CD1c-positive myeloid dendritic cell (primary cell): ENCODE measurements around the gene GPC1.
"Not testable (repeated sequence)": the region's sequence is repeated elsewhere in the genome, so short reads cannot be mapped to it uniquely, and the experiment has no call there.

Experiments
- DNase-seq: peaks from one replicate; pipeline ENCODE4 v3.0.0-alpha.2; 2016; ENCODE audit errors: extremely low spot score

Gene GPC1

DNA sequence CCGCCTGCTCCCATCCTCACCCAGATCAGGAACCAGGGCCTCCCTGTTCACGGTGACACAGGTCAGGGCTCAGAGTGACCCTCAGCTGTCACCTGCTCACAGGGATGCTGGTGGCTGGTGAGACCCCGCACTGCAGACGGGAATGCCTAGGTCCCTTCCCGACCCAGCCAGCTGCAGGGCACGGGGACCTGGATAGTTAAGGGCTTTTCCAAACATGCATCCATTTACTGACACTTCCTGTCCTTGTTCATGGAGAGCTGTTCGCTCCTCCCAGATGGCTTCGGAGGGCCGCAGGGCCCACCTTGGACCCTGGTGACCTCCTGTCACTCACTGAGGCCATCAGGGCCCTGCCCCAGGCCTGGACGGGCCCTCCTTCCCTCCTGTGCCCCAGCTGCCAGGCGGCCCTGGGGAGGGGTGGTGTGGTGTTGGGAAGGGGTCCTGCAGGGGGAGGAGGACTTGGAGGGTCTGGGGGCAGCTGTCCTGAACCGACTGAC, 31.7 kb downstream of the GPC1 start:
- DNase-seq: no peak

DNA sequence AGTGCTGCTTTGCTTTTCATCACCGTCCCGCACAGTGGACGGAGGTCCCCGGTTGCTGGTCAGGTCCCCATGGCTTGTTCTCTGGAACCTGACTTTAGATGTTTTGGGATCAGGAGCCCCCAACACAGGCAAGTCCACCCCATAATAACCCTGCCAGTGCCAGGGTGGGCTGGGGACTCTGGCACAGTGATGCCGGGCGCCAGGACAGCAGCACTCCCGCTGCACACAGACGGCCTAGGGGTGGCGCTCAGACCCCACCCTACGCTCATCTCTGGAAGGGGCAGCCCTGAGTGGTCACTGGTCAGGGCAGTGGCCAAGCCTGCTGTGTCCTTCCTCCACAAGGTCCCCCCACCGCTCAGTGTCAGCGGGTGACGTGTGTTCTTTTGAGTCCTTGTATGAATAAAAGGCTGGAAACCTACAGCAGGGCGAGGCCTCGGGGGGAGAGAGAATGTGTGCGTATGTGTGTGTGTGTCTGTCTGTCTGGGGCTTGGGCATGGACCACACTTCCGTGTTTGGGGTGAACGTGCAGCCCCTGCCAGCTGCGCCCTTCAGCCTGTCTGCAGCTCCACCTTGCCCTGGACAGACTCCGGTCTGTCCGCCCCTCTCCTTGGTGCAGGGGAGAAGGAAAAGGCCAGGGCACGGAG, 32.3 kb downstream of the GPC1 start:
- no peak for DNase-seq

DNA sequence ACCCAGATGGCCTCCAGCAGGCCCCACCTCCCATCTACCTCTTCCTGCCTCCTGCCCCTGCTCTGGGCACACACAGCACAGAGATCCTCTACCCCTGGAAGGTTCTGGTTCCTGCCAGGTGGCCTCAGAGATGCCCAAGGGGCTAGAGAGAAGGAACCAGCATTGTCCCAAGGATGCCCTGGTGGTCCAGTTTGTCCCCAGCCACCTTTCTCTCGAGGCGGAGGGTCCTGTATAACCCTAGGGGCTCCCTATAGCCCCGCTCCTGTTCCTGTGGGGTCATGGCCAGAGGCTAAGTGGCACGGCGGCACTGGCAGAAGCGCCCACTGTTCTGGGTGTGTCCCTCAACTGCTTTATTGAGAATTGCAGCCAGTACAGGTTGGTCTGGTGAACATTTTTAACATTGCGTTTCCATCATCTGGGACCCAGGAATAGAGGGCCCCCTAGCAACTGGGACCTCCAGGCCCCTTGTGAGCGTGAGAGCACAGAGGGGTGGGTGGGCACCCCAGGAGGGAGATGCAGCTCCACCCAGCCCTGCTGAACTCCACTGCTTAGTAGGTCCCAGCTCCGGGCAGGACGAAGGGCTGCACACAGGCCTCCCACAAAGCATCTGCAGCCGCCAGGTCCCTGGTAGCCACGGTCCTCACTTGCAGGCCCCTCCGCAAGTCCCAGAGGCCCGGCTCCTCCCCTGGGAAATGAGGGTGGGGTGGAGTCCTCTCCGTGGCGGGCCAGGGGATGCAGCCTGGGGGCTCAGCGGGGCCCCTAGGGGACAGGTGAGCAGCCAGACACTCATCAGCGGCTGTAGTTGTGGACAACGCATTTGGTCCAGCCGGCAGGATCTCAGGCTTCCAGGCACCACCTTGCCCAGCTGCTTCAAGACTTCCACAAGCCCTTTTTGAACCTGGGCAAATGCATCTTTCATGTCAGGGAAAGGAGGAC, 33.1 kb downstream of the GPC1 start:
- no peak for DNase-seq

DNA sequence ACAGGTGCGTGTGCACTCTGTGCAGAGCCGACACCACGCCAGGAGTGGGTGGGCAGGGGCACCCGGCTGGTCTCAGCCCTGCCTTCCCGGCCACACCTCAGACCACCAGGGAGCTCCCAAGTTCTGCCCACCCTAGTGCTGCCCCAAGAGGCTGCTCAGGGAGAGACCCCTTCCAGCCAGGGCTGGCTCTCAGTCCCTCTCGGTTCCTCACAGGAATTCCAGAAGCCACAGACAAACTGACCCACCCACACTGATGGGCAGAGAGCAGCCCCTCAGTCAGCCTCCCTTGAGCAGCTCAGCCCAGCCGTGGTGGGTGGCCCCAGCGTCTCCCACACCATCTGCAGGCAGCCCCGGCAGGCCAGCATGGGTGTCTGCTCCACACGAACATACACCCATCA, 33.8 kb downstream of the GPC1 start:
- no peak for DNase-seq

DNA sequence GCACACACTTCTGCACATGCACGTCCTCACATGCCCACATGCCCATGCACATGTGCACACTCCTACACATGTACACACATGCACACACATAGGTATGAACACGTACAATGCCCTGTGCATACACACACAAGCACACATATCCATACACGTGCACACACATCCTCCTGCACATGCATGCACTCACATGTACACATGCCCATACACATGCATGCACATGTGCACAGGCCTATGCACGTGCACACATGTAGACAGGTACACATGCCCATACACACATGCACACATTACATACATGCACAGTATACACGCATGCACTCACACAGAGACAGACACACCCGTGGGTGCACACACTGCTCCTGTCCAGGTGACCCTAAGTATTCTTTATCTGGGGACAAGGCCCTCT, 34.3 kb downstream of the GPC1 start:
- DNase-seq: no peak

DNA sequence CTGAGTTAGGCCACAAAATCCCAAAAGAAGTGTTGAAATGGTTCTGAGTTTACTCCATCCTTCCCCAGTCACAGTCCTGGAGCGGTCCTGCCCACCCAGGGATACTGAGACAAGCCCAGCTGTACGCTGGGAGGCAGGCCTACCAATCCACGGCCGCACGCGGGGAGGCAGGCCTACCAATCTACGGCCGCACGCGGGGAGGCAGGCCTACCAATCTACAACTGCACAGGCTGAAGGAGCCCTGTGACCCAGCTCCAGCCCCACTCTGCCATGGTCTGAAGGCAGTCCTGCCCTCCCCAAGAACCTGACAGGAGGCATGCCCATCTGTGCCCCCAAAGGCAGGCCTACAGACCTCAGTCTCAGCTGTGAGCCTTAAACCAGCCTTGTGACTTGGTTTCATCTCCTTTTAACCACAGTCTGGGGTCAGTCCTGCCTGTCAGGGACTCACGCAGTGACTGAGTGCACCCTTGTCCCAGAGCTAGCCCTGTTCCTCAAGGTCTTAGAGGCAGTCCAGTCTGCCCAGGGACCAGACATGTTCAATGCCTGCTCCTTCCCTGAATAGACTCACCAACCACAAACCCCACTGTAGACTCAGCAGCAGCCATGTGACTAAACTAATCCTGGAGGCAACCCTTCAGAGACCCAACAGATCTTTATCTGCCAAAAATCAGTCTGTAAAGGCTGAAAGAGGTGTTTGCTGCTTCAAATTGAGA, 36.8 kb downstream of the GPC1 start:
- no peak for DNase-seq

DNA sequence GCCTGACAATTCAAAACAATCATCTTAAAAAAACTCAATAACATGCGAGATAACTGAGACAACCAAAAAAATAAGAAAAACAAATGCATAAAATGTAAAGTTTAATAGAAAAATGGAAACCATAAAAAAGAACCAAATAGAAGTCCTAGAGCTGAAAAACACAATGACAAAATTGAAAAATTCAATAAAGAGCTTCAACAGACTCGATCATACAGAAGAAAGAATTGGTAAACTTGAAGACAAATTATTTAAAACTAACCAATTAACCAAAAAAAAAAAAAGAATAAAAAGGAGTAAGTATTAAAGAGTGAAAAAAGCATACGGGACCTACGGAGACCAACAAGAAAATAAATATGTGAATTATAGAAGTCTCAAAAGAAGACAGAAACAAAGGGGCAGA, 37.7 kb downstream of the GPC1 start:
- no peak for DNase-seq

DNA sequence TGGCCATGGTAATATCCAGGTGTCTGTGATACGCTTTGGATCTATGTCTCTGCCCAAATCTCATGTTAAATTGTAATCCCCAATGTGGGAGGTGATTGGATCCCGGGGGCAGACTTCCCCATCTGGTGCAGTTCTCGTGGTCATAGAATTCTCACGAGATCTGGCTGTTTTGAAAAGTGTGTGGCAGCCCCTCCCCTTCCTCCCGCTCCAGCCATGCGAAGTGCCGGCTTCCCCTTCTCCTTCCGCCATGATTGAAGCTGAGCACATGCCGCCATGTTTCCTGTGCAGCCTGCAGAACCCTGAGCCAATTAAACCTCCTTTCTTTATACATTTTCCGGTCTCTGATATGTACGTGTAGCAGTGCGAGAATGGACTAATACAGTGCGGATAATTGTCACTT, 42.5 kb downstream of the GPC1 start:
- no peak for DNase-seq

DNA sequence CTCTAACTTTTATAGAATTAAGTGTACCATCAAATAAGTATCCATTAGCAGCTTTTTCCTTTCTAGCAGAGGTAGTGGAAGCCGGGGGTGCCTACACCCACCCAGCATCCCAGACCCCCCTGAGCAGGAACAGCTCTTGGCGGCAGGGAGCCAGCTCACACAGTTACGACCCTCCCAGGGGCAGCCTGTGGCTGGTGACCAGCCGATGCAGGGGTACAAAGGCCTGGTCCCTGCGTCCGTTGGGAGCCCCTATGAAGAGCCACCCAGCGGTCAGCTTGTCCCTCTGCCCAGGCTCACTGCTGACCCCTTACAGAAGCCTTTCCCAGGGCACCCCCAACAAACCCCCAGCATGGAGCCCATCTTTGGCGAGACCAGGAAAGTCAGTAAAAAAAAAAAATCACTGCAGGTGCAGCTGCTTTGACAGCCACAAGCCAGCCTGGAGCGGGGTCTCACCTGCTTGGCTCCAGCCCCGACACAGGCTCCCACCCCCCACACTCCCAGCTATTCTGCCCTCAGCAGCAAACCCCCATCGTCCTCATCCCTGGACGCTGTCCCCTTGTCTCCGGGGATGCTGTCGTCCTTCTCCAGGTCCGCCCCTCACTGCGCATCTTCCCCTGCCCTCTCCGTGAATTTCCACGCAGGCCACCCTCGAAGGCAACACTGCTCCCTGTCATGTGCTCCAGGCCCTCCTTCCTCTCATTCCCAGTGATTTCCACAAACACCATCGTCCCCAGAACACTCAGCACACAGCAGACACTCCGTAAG, 43.1 kb downstream of the GPC1 start:
- DNase-seq: no peak

DNA sequence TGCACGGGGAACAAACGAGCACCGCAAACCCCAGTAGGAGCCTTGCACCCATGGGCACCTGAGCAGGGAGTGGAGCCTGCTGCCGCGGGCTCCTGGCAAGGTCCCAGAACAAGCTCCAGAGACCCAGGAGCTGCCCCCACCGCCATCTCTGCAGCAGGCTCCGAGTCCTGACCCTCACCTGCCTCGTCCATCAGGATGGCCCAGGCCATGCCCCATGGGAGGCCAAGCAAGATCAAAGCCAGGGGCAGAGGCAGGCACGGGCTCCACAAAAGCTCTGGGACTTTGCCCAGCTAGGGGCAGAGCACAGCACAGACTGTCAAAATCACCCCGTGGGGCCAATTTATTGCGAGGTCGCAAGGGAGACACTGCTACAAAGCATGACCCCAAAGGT, 43.6 kb downstream of the GPC1 start:
- no peak for DNase-seq

DNA sequence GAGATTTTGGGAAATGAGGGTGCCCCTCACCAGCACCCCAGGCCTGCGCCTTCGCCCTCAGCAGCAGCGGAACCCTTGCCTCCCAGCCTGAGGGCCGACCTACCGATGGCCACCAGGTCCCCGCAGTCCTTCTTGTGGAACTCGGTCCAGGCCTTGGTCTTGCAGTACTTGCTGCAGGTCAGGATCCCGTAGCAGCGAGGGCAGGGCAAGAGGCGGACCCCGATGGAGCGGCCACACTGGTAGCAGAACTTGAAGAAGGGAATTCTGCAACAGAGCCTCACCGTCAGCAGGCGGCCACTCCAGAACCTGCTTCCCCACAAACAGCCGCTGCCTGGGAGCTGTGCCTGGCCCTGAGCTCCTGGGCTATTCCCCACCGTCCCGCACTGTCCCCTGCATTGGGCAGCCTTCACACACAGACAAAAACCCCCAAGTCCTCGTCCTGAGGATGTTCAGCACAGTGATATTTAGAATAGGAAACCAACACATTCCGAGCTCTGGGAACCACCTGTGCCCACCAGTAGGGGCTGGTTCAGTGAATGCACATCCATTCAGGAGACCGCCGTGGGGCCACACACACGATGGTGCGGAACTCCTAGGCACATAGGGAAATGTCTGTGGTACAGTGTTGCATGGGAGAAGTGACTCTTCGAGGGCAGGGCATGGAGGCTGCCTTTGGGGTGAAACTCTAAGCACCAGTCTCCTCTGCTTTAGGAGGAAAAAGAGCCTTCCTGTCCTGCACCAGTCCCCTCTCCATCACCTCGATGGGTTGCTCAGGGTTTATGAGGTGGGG, 45.6 kb downstream of the GPC1 start:
- DNase-seq: no peak

DNA sequence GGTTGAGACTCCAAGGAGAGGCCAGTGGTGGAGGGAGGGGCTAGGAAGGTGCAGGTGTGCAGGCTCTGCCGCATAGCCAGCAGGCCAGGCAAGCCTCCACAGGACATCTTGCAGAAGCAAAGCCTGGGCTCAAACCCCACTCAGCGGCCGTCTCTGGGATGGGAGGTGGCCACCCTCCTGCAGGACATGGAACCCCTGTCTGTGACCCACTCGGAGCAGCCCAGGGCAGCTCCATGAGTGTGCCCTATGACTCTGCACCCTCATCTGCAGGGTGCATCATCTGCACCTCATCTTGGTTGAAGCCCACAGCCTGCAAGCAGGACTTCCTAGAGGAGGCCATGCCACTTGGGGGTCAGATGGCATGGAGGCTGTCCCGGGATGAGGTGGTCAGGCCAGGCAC, 46.3 kb downstream of the GPC1 start:
- DNase-seq: no peak

DNA sequence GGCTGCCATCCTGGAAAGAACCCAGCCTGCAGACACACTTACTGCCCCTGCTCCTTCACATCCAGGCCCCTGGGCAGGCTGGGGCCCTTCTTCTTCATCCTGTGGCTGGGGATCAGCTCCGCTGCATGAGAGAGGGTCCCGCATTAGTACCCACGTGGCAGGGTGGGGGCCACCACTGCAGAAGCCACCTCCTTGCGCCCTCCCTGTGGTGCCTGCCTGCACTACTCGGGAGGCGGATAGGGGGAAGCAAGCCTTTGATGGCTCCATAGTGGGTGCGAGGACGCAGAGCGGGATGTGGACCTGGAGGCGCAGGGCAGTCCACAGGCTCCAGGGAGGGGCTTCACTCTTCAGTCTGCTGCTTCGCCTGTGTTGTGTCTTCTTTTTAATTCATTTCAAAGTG, 46.7 kb downstream of the GPC1 start:
- no peak for DNase-seq

DNA sequence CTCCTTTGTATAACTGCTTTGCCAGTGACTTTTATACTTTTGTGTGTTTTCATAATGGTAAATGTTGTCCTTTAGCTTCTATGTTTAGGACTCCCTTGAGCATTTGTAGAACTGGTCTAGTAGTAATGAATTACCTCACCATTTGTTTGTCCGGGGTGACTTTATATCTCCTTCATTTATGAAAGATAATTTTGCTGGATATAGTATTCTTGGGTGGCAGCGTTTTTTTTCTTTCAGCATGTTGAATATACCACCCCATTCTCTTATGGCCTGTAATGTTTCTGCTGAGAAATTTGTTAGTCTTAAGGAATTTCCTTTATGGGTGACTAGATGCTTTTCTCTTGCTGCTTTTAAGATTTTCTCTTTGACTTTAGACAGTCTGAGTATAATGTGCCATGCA, 56.0 kb downstream of the GPC1 start:
- no peak for DNase-seq

DNA sequence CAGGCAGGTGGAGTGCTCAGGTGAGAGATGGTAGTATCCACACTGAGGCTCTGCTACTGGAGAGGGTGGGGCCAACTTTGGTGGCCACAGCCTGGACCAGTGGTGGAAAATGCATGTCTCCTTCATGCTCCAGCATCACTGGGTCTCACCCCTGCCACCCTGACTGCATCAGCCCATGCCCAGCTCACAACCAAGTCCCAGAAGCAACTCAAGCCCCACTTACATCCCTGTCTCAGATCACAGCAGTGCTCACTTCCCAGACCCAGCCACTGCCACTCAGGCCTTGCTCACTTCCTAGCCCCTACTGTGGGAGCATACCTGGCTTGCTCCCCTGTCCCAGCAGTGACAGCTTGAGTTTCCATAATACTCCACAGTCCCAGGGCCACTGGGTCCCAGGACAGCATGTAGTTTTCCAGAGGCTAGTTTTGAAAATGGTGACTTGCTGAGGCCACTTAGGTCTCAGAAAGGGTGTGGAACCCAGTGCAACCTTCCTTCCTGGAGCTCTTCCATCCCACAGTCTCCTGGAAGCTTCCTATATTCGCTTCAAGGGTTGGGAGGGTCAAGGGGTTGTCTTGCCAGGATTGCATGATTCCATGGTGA, 58.8 kb downstream of the GPC1 start:
- no peak for DNase-seq

DNA sequence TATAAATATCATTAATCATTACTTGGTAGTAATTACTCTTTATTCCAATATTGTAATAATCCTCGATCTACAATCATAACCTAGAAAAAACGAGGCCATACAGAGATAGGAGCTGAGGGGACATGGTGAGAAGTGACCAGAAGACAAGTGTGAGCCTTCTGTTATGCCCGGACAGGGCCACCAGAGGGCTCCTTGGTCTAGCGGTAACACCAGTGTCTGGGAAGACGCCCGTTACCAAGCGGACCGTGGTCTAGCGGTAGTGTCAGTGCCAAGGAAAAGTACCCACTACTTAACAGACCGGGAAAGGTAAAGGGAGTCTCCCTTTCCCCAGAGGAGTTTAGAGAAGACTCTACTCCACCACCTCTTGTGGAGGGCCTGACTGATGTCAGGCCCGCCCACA, 59.5 kb downstream of the GPC1 start:
- not testable (repeated sequence) for DNase-seq

DNA sequence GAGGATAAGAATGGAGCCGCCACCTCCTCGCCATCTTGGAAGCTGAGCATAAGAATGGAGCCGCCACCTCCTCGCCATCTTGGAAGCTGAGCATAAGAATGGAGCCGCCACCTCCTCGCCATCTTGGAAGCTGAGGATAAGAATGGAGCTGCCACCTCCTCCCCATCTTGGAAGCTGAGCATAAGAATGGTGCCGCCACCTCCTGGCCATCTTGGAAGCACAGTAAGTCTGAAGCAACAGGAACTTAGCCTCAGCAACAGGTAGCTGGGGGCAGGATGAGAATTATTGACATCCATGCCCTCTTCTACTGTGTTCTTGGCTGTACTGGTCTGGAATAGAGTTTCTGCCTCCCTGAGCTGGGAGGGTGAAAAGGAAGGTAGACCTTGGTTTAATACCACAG, 61.6 kb downstream of the GPC1 start:
- DNase-seq: not testable (repeated sequence)

DNA sequence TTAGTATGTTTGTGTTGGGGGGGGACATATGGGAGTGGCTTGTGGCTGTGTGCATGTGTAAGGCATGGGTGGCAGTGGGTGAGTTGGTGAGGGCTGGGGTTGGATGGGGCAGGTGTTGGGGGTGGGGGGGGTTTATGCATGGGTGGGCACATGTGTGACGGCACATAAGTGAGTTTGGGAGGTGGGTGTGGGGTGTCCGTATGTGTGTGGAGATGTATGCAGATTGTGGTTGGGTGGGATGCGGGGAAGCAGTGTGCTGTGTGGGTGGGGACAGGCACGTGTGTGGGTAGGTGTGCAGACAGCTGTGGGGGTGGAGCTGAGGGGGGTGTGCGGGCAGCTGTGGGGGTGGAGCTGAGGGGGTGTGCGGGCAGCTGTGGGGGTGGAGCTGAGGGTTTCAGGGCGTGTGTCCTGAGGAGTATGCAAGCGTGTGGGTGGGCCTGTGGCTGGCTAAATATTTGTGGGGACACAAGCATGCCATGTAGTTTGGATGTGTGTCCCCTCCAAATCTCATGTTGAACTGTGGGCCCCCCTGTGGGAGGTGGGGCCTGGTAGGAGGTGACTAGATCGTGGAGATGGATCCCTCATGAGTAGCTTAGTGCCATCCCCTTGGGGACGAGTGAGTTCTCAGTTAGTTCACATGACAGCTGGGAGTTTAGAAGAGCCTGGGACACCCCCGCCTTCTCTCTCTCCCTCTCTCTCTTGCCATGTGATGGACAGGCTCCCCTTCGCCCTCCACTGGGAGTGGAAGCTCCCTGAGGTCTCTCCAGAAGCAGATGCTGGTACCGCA, 62.9 kb downstream of the GPC1 start:
- no peak for DNase-seq

DNA sequence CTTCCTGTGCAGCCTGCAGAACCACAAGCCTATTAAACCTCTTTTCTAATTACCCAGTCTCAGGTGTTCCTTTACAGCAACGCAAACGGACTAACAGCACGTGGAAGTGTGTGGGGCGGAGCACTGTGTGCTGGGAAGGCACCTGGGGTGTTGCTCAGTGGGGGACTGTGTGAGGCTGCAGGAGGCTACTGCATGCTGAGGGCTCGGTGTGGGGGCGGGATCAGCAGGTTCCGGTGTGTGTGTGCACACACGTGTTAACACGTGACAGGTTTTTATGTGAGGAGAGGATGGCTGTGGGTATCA, 63.4 kb downstream of the GPC1 start:
- no peak for DNase-seq
